Liver (tissue), 9 donors: Measurements from ENCODE around the gene C4orf46. TPM values are rescaled to one million over a fixed set of nuclear protein-coding genes. Genes with fewer than 3 reads are reported as not detected.

Experiments
- DNase-seq: peaks from one replicate; pipeline ENCODE4 v3.0.0-alpha.2; 2017; ENCODE audit warnings: low spot score
- H3K27ac ChIP-seq, 2 donors: one replicate each; pipeline ENCODE4 v1.7.0; 2013; ENCODE audit warnings: inconsistent platforms in 2 of 2, low read length in 2 of 2, control low read depth in 1 of 2, low read depth in 1 of 2, mild to moderate bottlenecking in 1 of 2
- H3K27me3 ChIP-seq, 4 donors: one replicate each; pipeline versions ENCODE4 v1.6.1 to v1.7.0; 2013; ENCODE audit warnings: low read length in 3 of 4, inconsistent platforms in 1 of 4, mild to moderate bottlenecking in 1 of 4, moderate library complexity in 1 of 4; ENCODE audit not compliant: control insufficient read depth in 4 of 4, insufficient read depth in 4 of 4
- H3K36me3 ChIP-seq, 4 donors: one replicate each; pipeline versions ENCODE4 v1.6.1 to v1.7.0; 2013; ENCODE audit warnings: low read length in 3 of 4, mild to moderate bottlenecking in 3 of 4, low read depth in 1 of 4, moderate library complexity in 1 of 4; ENCODE audit not compliant: control insufficient read depth in 4 of 4, insufficient read depth in 3 of 4
- H3K4me1 ChIP-seq, 4 donors: one replicate each; pipeline versions ENCODE4 v1.6.1 to v1.7.0; 2013; ENCODE audit warnings: low read length in 3 of 4, mild to moderate bottlenecking in 3 of 4, moderate library complexity in 1 of 4; ENCODE audit not compliant: control insufficient read depth in 4 of 4, insufficient read depth in 4 of 4
- H3K4me3 ChIP-seq, 3 donors: one replicate each; pipeline versions ENCODE4 v1.6.1 to v1.7.0; 2013; ENCODE audit warnings: low read length in 3 of 3, control low read depth in 1 of 3, low read depth in 1 of 3, mild to moderate bottlenecking in 1 of 3
- H3K9ac ChIP-seq, 2 donors: one replicate each; pipeline ENCODE4 v1.7.0; 2013; ENCODE audit warnings: low read length in 2 of 2, mild to moderate bottlenecking in 2 of 2, moderate library complexity in 2 of 2, control low read depth in 1 of 2, low read depth in 1 of 2
- H3K9me3 ChIP-seq, 4 donors: one replicate each; pipeline versions ENCODE4 v1.6.1 to v1.7.0; 2013; ENCODE audit warnings: low read length in 3 of 4; ENCODE audit not compliant: control insufficient read depth in 4 of 4
- EGR1 ChIP-seq, 2 donors: IDR thresholded peaks; 2 replicates each; pipeline ENCODE4 v1.6.1; 2016 to 2018; ENCODE audit warnings: antibody characterized with exemption in 2 of 2, low read depth in 2 of 2
- FOXA1 ChIP-seq: IDR thresholded peaks from 2 replicates; pipeline ENCODE4 v1.6.1; 2016; ENCODE audit warnings: antibody characterized with exemption
- FOXA2 ChIP-seq: IDR thresholded peaks from 2 replicates; pipeline ENCODE4 v1.6.1; 2016; ENCODE audit warnings: antibody characterized with exemption
- GABPA ChIP-seq, 2 donors: IDR thresholded peaks in 1 of 2; conservative IDR thresholded peaks in 1 of 2; 2 replicates each; pipeline ENCODE4 v1.6.1; 2016; ENCODE audit warnings: antibody characterized with exemption in 2 of 2, mild to moderate bottlenecking in 1 of 2, moderate library complexity in 1 of 2
- HNF4A ChIP-seq, 2 donors: conservative IDR thresholded peaks; 2 replicates each; pipeline ENCODE4 v1.6.1; 2016; ENCODE audit warnings: antibody characterized with exemption in 2 of 2, mild to moderate bottlenecking in 2 of 2
- HNF4G ChIP-seq: IDR thresholded peaks from 2 replicates; pipeline ENCODE4 v1.6.1; 2016; ENCODE audit warnings: antibody characterized with exemption
- JUND ChIP-seq, 2 donors: IDR thresholded peaks; 2 replicates each; pipeline ENCODE4 v1.6.1; 2016; ENCODE audit warnings: antibody characterized with exemption in 2 of 2
- NR2F2 ChIP-seq: IDR thresholded peaks from 2 replicates; pipeline ENCODE4 v1.6.1; 2016; ENCODE audit warnings: antibody characterized with exemption
- RAD21 ChIP-seq, 2 donors: IDR thresholded peaks; 2 replicates each; pipeline ENCODE4 v1.6.1; 2016; ENCODE audit warnings: antibody characterized with exemption in 2 of 2, mild to moderate bottlenecking in 2 of 2
- RXRA ChIP-seq, 2 donors: IDR thresholded peaks; 2 replicates each; pipeline ENCODE4 v1.6.1; 2017 to 2018; ENCODE audit warnings: antibody characterized with exemption in 2 of 2, mild to moderate bottlenecking in 1 of 2
- SP1 ChIP-seq: IDR thresholded peaks from 2 replicates; pipeline ENCODE4 v1.6.1; 2018; ENCODE audit warnings: antibody characterized with exemption, mild to moderate bottlenecking
- TAF1 ChIP-seq: conservative IDR thresholded peaks from 2 replicates; pipeline ENCODE4 v1.6.1; 2016; ENCODE audit warnings: antibody characterized with exemption, mild to moderate bottlenecking
- YY1 ChIP-seq: IDR thresholded peaks from 2 replicates; pipeline ENCODE4 v1.6.1; 2016; ENCODE audit warnings: antibody characterized with exemption, mild to moderate bottlenecking
- WGBS: extraction: QIAGEN DNeasy Blood & Tissue Kit; methylation state at CpG from one replicate; pipeline ENCODE4 v1.1.7; 2013; 5-methylcytosine and 5-hydroxymethylcytosine counted together
- polyA plus RNA-seq, 2 donors: library from polyadenylated mRNA; stranded (reverse) in 1 of 2; unstranded in 1 of 2; fragments of 200-250 nt in 1 of 2; fragments of >200 nt in 1 of 2; fragmentation: Nextera tagmentation in 1 of 2; extraction: Ambion mirVana in 1 of 2; gene quantifications; one replicate each; pipeline versions ENCODE4 v1.2.1 to v1.2.3, GENCODE V29; 2013 to 2015
- total RNA-seq, 2 donors: library from RNA; depleted of rRNA; stranded (reverse); fragments of >200 nt; gene quantifications; one replicate each; pipeline ENCODE4 v1.2.3, GENCODE V29; 2014
- TF ChIP-seq, protein P1 (sequence below): IDR thresholded peaks from 2 replicates; pipeline ENCODE4 v1.6.1; 2016; ENCODE audit warnings: antibody characterized with exemption
- TF ChIP-seq, protein P2 (sequence below): IDR thresholded peaks from 2 replicates; pipeline ENCODE4 v1.6.1; 2016; ENCODE audit warnings: antibody characterized with exemption
- TF ChIP-seq, protein P3 (sequence below): IDR thresholded peaks from 2 replicates; pipeline ENCODE4 v1.6.1; 2016; ENCODE audit warnings: antibody characterized with exemption, mild to moderate bottlenecking
- TF ChIP-seq, protein P4 (sequence below): fragments of 150-350 bp; IDR thresholded peaks from 2 replicates; pipeline ENCODE4 v1.5.1; 2017; ENCODE audit warnings: improper control_type of control experiment, low read depth, low read length; ENCODE audit not compliant: missing input control
- TF ChIP-seq, protein P5 (sequence below): IDR thresholded peaks from 2 replicates; pipeline ENCODE4 v1.6.1; 2016; ENCODE audit warnings: antibody characterized with exemption
- donor health status: healthy.
- donor health status: healthy.
- donor health status: healthy.
- donor health status: healthy.
- donor health status: healthy.

C4orf46 gene
- total and polyA plus RNA-seq, 4 donors = 0.40 to 6.7 (median 1.3) TPM

DNA sequence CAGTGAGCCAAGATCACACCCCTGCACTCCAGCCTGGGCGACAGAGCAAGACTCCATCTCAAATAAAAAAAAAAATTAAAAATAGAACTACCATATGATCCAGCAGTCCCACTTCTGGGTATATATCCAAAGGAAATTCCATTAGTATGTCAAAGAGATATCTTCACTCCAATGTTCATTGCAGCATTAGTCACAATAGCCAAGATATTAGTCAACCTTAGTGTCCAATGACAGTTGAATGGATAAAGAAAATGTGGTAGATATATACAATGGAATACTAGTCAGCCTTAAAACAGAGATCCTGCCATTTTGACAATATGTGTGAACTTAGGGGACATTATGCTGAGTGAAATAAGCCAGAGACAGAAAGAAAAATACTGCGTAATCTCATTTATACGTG lies 49.4 kb downstream of the C4orf46 start:
- H3K36me3 ChIP-seq = no peaks in the 10 kb centered on the region
- no peak overlapping the region for H3K4me3 ChIP-seq
- H3K9me3 ChIP-seq = no peaks in the 10 kb centered on the region
- TF ChIP-seq HNF4A (conservative IDR thresholded peaks at IDR 0.05) (no peak), FOXA1 (no peak), HNF4G (no peak), GABPA (IDR thresholded peaks at IDR 0.05 in 1 of 2, conservative IDR thresholded peaks at IDR 0.05 in 1 of 2) (no peak), YY1 (no peak), SP1 (no peak), RXRA (IDR thresholded peaks at IDR 0.05) (no peak), JUND (IDR thresholded peaks at IDR 0.05) (no peak), TAF1 (no peak), NR2F2 (no peak), RAD21 (IDR thresholded peaks at IDR 0.05) (no peak)
- TF ChIP-seq, protein P1, sequence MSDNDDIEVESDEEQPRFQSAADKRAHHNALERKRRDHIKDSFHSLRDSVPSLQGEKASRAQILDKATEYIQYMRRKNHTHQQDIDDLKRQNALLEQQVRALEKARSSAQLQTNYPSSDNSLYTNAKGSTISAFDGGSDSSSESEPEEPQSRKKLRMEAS = no peak
- TF ChIP-seq, protein P2, sequence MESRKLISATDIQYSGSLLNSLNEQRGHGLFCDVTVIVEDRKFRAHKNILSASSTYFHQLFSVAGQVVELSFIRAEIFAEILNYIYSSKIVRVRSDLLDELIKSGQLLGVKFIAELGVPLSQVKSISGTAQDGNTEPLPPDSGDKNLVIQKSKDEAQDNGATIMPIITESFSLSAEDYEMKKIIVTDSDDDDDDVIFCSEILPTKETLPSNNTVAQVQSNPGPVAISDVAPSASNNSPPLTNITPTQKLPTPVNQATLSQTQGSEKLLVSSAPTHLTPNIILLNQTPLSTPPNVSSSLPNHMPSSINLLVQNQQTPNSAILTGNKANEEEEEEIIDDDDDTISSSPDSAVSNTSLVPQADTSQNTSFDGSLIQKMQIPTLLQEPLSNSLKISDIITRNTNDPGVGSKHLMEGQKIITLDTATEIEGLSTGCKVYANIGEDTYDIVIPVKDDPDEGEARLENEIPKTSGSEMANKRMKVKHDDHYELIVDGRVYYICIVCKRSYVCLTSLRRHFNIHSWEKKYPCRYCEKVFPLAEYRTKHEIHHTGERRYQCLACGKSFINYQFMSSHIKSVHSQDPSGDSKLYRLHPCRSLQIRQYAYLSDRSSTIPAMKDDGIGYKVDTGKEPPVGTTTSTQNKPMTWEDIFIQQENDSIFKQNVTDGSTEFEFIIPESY = no peak
- H3K27ac ChIP-seq = no peak overlapping the region
- no peaks in the 10 kb centered on the region for H3K27me3 ChIP-seq
- no peak for DNase-seq
- H3K9ac ChIP-seq = no peak overlapping the region
- H3K4me1 ChIP-seq = no peaks in the 10 kb centered on the region
- 91% methylated on average over 3 of the region's 3 CpGs for WGBS

DNA sequence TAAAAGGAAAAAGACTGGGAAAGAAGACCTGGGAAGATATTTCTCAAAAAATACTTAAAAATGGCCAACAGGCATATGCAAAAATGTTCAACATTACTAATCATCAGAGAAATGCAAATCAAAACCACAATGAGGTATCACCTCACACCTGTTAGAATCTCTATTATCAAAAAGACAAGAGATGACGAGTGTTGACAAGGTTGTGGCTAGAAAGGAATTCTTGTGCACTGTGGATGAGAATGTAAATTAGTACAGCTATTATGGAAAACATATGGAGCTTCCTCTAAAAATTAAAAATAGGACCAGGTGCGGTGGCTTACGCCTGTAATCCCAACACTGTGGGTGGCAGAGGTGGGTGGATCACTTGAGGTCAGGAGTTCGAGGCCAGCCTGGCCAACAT lies 50.0 kb downstream of the C4orf46 start:
- no peaks in the 10 kb centered on the region for H3K27me3 ChIP-seq
- TF ChIP-seq EGR1 (IDR thresholded peaks at IDR 0.05; ENCODE audit: low read depth in 2 of 2) (no peak), GABPA (IDR thresholded peaks at IDR 0.05 in 1 of 2, conservative IDR thresholded peaks at IDR 0.05 in 1 of 2) (no peak), YY1 (no peak), FOXA2 (no peak), RXRA (IDR thresholded peaks at IDR 0.05) (no peak), HNF4G (no peak), SP1 (no peak), FOXA1 (no peak), HNF4A (conservative IDR thresholded peaks at IDR 0.05) (no peak)
- TF ChIP-seq, protein P2 = no peak
- TF ChIP-seq, protein P3, sequence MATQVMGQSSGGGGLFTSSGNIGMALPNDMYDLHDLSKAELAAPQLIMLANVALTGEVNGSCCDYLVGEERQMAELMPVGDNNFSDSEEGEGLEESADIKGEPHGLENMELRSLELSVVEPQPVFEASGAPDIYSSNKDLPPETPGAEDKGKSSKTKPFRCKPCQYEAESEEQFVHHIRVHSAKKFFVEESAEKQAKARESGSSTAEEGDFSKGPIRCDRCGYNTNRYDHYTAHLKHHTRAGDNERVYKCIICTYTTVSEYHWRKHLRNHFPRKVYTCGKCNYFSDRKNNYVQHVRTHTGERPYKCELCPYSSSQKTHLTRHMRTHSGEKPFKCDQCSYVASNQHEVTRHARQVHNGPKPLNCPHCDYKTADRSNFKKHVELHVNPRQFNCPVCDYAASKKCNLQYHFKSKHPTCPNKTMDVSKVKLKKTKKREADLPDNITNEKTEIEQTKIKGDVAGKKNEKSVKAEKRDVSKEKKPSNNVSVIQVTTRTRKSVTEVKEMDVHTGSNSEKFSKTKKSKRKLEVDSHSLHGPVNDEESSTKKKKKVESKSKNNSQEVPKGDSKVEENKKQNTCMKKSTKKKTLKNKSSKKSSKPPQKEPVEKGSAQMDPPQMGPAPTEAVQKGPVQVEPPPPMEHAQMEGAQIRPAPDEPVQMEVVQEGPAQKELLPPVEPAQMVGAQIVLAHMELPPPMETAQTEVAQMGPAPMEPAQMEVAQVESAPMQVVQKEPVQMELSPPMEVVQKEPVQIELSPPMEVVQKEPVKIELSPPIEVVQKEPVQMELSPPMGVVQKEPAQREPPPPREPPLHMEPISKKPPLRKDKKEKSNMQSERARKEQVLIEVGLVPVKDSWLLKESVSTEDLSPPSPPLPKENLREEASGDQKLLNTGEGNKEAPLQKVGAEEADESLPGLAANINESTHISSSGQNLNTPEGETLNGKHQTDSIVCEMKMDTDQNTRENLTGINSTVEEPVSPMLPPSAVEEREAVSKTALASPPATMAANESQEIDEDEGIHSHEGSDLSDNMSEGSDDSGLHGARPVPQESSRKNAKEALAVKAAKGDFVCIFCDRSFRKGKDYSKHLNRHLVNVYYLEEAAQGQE = no peak
- TF ChIP-seq, protein P4, sequence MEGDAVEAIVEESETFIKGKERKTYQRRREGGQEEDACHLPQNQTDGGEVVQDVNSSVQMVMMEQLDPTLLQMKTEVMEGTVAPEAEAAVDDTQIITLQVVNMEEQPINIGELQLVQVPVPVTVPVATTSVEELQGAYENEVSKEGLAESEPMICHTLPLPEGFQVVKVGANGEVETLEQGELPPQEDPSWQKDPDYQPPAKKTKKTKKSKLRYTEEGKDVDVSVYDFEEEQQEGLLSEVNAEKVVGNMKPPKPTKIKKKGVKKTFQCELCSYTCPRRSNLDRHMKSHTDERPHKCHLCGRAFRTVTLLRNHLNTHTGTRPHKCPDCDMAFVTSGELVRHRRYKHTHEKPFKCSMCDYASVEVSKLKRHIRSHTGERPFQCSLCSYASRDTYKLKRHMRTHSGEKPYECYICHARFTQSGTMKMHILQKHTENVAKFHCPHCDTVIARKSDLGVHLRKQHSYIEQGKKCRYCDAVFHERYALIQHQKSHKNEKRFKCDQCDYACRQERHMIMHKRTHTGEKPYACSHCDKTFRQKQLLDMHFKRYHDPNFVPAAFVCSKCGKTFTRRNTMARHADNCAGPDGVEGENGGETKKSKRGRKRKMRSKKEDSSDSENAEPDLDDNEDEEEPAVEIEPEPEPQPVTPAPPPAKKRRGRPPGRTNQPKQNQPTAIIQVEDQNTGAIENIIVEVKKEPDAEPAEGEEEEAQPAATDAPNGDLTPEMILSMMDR = no peak
- TF ChIP-seq, protein P1 = no peak
- TF ChIP-seq, protein P5, sequence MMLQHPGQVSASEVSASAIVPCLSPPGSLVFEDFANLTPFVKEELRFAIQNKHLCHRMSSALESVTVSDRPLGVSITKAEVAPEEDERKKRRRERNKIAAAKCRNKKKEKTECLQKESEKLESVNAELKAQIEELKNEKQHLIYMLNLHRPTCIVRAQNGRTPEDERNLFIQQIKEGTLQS = no peak
- no peak overlapping the region for H3K9ac ChIP-seq
- H3K4me3 ChIP-seq = no peak overlapping the region
- no peaks in the 10 kb centered on the region for H3K4me1 ChIP-seq
- no peak overlapping the region for H3K27ac ChIP-seq
- H3K36me3 ChIP-seq = no peaks in the 10 kb centered on the region
- DNase-seq = no peak
- 89% methylated on average over 4 of the region's 4 CpGs for WGBS
- no peaks in the 10 kb centered on the region for H3K9me3 ChIP-seq
